Activated naive CD8-positive, alpha-beta T cell treated with anti-CD3 and anti-CD28 coated beads for 36 hours (primary cell): ENCODE measurements around the gene PCSK4. TPM values are rescaled to one million over a fixed set of nuclear protein-coding genes. Genes with fewer than 3 reads are reported as not detected.
"Not testable (repeated sequence)": the region's sequence is repeated elsewhere in the genome, so short reads cannot be mapped to it uniquely, and the experiment has no call there.

ENCODE experiments used
- DNase-seq: peaks from one replicate; pipeline ENCODE4 v3.0.0; 2021
- H3K27ac Mint-ChIP-seq: one replicate; pipeline ENCODE4 v1.8.0; 2022; ENCODE audit warnings: mild to moderate bottlenecking, moderate library complexity, mixed read lengths
- H3K27me3 Mint-ChIP-seq: one replicate; pipeline ENCODE4 v1.8.0; 2022; ENCODE audit warnings: mild to moderate bottlenecking, mixed read lengths
- H3K36me3 Mint-ChIP-seq: one replicate; pipeline ENCODE4 v1.8.0; 2021; ENCODE audit warnings: mild to moderate bottlenecking, mixed read lengths
- H3K4me1 Mint-ChIP-seq: one replicate; pipeline ENCODE4 v1.8.0; 2021; ENCODE audit warnings: mixed read lengths
- H3K4me3 Mint-ChIP-seq: one replicate; pipeline ENCODE4 v1.8.0; 2022; ENCODE audit warnings: mild to moderate bottlenecking, moderate library complexity, mixed read lengths
- H3K9me3 Mint-ChIP-seq: one replicate; pipeline ENCODE4 v1.8.0; 2022; ENCODE audit warnings: mixed read lengths
- total RNA-seq, 2 experiments: library from RNA; stranded (reverse); gene quantifications; one replicate each; pipeline ENCODE4 v1.2.3, GENCODE V29; 2021

Gene PCSK4
- total RNA-seq, 2 experiments from 2014 or later: 1.5 to 1.7 TPM

DNA sequence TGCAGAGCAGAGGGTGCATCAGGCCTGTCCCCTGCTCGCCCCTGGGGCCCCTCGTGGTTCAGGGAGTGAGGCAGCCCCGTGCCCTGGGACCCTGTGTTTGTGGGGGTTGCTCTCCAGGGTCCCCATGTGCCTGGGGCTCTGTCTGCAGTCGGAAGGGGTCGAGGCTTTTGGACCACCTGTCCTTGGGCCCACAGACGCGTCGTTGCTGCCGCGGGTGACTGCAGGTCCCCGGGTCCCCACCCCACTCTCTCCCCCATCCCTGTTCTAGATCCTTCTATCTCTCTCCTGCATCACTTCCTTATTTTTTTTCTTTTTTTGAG, 1.9 kb downstream of the PCSK4 start:
- no peak overlapping the region for H3K27ac Mint-ChIP-seq
- no peaks in the 10 kb centered on the region for H3K9me3 Mint-ChIP-seq
- no peaks in the 10 kb centered on the region for H3K36me3 Mint-ChIP-seq
- H3K27me3 Mint-ChIP-seq: peaks cover 4% of the 10 kb centered on the region
- DNase-seq: no peak
- H3K4me3 Mint-ChIP-seq: no peak overlapping the region
- H3K4me1 Mint-ChIP-seq: peaks cover 9% of the 10 kb centered on the region

DNA sequence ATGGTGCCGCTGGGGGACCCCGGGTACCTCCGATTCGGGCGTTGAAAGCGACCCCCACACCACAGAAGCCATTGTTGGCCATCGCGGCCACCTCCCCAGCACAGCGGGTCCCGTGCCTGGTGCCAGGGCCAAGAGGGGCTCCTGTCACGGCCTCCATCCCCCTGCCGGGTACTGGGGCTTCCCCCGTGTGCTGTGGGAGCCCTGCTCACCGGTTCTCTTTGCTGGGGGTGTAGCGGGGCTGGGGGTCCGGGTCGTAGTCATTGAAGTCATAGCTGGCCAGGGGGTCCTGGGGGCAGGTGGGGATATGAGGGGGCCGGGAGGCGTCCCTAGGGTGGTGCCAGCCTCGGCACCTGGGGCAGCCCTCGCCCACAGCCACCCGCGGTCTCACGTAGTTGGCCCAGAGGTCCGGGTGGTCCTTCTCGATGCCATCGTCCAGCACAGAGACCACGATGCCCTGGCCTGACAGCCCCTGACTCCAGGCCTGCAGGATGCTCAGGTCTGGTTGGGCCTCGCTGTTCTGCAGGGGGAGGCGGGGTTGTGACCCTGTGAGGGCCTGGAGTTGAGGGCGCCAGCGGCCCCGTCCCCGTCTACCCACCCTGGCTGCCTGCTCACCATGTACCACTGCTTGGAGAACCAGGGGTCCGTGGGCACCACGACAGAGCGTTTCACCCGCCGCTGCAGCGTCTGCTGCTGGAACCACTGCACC, 2.4 kb downstream of the PCSK4 start:
- Mint-ChIP-seq H3K9me3 (no peaks in the 10 kb centered on the region), H3K27ac (no peak overlapping the region), H3K36me3 (no peaks in the 10 kb centered on the region), H3K4me3 (no peak overlapping the region), H3K4me1 (peaks cover 9% of the 10 kb centered on the region), H3K27me3 (peaks cover 4% of the 10 kb centered on the region)
- DNase-seq: no peak

DNA sequence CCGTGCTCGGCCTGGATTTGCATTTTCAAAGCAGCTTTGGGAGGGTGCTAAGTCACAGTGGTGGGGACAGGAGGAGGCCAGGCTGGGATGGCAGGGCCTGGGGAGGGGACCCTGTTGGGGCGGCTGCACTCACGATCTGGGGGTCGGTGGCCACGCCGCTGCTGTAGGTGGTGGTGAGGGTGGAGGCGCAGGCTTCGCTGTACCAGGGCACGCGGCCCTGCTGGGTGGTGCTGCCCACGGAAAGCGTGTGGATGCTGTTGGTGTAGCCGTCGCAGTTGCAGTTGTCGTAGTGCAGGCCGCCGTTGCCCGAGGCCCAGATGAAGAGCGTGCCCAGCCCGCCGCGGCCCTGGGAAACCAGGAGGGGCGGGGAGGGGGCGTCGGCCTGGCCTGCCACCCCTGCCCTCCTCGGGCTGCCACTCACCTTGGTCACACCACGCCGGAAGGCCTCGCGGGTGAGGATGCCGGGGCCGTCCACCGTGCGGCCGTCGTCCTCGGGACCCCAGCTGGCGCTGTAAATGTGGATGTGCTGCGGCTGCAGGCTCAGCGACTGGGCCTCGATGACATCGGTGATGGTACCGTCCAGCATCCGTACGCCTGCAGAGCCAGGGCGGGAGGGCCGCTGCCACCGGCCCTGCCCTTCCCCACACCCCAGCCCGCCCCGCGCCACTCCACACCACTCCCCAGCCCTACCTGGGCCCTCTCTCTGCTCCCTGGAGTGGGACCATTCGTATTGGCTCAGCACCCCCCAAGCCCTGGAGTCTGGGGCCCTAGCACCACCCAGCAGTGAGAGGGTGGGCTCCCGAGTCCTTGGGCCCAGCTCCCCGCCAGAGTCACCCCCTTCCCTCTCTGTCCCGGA, 3.2 kb downstream of the PCSK4 start:
- Mint-ChIP-seq H3K4me1 (peaks cover 8% of the 10 kb centered on the region), H3K9me3 (no peaks in the 10 kb centered on the region), H3K27ac (no peak overlapping the region), H3K27me3 (peaks cover 4% of the 10 kb centered on the region), H3K4me3 (no peak overlapping the region), H3K36me3 (no peaks in the 10 kb centered on the region)
- no peak for DNase-seq

DNA sequence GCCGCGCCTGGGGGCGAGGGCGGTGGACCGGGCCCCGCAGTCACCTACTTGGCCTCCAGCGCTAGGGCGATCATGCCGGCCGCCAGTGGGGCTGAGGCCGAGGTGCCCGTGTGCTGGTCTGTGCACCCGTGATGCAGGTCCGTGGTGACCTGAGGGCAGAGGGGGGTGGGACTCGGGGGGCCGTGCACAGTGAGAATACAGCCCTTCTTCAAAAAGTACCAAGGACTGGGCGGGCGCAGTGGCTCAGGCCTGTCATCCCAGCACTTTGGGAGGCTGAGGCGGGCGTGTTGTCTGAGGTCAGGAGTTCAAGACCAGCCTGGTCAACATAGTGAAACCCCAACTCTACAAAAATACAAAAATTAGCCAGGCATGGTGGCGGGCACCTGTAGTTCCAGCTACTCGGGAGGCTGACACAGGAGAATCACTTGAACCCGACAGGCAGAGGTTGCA, 6.1 kb downstream of the PCSK4 start:
- DNase-seq: no peak
- Mint-ChIP-seq H3K4me1 (peaks cover 5% of the 10 kb centered on the region), H3K27me3 (no peaks in the 10 kb centered on the region), H3K9me3 (no peaks in the 10 kb centered on the region), H3K4me3 (no peak overlapping the region), H3K36me3 (peaks cover under 1% of the 10 kb centered on the region), H3K27ac (no peak overlapping the region)

DNA sequence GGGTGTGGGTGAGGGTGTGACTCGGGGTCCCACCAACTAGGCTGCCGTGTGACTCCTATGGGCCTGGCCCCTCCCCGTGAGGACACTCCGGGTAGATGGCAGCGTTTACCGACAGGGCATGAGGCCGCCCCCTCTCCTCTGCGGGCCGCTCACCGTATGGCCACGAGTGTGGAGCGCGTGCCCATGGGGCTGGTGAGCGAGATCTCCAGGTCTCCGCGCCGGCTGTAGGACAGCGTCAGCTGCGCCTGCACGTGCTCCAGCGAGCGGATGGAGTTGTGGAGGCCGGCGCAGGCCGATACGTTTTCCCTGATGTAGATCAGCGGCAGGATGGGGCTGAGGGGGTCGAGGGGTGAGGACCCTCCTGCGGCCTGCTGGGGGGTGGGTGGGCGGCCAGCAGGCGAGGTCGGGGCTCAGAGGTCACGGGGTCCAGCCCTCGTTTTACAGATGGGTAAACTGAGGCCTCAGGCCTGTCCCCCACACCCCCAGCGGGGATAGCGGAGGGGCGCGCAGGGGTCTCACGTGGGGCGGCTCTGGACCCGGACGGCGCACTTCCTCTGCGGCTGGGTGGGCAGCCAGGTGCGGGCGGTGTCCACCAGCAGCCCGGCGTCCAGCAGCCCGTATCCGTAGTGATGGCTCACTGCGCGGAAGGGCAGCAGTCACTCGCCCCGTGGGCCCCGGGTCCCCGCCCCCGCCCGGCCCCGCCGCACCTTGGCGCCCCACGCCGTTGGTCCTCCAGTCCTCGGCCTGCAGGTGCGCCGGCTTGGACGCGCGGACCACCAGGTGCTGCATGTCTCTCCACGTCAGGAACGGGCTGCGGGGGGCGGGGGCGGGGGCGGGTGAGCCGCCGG, 6.8 kb downstream of the PCSK4 start:
- Mint-ChIP-seq H3K9me3 (no peaks in the 10 kb centered on the region), H3K27me3 (no peaks in the 10 kb centered on the region), H3K4me3 (no peak overlapping the region), H3K36me3 (peaks cover 2% of the 10 kb centered on the region), H3K27ac (no peak overlapping the region), H3K4me1 (peaks cover 7% of the 10 kb centered on the region)
- no peak for DNase-seq

DNA sequence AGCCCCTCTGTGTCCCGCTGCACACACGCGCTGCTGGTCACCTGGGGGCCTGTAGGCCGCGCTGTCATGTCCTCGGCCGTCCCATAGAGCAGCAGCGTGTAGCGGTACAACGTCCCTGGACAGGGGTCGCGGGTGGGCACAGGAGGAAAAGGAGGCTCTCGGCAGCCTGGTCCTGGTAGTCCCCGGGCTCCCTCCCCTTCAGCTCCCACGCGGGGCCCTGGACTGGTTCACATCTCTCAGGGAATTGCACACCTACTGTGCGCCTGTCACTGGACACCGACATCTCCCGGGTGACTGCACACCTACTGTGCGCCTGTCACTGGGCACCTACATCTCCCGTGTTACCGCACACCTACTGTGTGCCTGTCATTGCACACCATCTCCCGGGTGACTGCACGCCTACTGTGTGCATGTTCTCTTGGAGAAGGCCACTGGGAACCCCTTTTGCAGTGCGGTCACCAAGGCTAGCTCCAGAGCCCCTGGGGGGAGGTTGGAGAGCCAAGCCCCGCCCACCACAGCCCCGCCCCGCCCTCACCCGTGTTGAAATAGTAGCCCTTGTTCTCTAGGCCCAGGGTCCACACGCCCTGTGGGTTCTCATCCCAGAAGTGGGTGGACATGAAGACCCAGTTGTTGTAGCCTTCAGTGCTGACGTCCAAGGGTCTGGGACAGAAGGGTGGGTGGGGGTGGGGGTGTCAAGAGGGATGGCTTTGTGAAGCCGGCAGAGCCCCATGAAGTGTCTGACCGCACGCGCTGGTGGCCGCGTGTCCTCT, 7.6 kb downstream of the PCSK4 start:
- Mint-ChIP-seq H3K4me3 (no peak overlapping the region), H3K27ac (no peak overlapping the region), H3K4me1 (peaks cover 9% of the 10 kb centered on the region), H3K27me3 (no peaks in the 10 kb centered on the region), H3K36me3 (peaks cover 2% of the 10 kb centered on the region), H3K9me3 (no peaks in the 10 kb centered on the region)
- no peak for DNase-seq

DNA sequence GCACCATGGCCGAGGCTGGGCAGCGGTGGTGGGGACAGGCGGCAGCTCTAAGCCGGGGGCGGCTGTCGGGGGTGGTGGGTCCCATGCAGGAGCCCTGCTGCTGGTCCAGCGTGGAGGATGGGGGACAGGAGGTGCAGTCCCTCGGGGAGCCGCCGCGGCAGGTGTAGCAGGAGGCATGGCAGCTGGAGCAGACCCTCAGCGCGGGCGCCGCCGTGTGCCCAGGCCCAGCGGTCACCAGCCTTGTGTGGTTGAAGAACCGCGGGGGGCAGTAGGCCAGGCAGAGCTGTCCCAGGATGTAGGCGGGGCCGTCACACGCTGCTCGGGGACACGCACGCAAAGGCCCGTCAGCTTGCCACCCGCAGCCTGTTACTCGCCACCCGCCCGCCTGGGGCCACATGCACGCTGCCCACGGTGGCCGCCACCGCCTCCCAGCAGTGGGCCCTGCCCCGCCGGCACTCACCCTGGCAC, 8.2 kb downstream of the PCSK4 start:
- DNase-seq: no peak
- Mint-ChIP-seq H3K27ac (no peak overlapping the region), H3K4me1 (peaks cover 13% of the 10 kb centered on the region), H3K36me3 (peaks cover 6% of the 10 kb centered on the region), H3K4me3 (no peak overlapping the region), H3K9me3 (no peaks in the 10 kb centered on the region), H3K27me3 (no peaks in the 10 kb centered on the region)

DNA sequence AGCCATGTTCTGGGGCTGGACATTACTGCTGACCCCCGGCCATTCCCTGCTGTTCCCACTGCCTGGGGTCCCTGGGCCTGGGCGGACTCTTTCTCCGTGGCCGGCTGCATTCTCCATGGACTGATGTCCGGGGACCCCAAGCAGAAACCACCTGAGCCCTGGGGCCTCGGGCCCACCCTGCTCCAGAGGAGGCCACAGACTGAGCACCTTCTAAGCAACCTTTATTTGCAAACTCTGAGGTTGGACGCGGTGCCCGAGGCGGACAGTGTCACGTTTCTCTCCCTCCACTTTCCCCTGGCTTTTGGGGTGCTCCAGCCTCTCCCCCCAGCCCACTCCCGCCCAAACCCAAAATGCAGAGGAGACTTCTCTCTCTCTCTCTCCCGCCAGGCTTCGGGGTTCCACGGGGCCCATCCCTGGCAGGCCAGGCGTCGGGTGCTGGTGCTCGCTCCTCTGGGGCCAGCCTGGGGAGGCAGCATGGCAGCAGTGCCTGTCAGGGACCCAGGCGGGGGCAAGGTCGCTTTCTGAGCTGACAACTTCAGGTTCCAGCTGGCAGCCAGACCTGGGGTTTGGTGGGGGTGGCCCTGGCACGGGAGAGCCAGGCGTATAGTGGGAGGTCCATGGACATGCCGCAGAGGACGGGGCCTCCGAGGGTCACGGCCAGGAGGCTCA, 8.8 kb downstream of the PCSK4 start:
- Mint-ChIP-seq H3K4me1 (peaks cover 16% of the 10 kb centered on the region), H3K27me3 (no peaks in the 10 kb centered on the region), H3K27ac (no peak overlapping the region), H3K4me3 (no peak overlapping the region), H3K36me3 (peaks cover 9% of the 10 kb centered on the region), H3K9me3 (no peaks in the 10 kb centered on the region)
- DNase-seq: no peak

DNA sequence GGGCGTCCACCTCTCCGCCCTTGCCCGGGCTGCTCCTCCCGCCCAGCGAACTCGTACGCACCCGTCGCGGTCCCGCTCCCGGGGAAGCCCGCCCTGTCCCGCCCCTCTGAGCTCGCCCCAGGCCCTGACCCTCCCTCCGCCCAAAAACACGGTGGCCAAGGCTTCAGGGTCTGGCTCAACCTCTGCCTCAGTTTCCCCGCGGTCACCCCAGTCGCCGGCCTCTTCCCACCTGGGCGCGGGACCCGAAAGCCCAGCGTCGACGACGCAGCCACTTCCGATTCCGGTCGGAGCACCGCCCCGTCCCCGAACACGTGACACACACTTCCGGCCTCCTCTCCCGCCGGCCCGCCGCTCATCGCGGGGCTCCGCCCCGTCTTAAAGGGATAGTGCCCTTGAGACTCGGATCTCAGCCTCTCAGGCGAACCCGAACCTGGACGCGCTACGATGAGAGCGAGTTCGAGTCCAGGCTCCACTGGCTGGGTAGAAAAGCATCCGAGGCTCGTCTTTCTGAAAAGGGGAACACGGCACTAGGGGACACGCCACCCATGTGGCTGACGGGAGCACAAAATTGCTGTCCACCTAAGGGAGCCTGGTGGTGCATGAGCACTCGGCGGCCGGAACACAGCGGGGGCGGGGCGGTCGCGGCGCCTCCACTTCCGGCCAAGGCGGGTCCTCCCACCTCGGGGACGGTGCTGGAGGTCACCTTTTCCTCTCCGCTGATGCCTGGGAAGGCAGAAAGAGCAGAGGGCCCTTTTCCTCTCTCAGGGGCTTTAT, 11.0 kb downstream of the PCSK4 start, which contains the start of gene C19orf25:
Gene C19orf25 (minus strand): TSS at position 282 of the 774 bp plus-strand sequence. CDS start 312 bp downstream, outside the sequence.
- peak within 1 kb of the TSS; percentile 99 for H3K4me3 Mint-ChIP-seq
- peak; percentile 94 for DNase-seq
- H3K27me3 Mint-ChIP-seq: no peaks in the 10 kb centered on the region
- no peaks in the 10 kb centered on the region for H3K9me3 Mint-ChIP-seq
- H3K36me3 Mint-ChIP-seq: peaks cover 9% of the 10 kb centered on the region
- H3K27ac Mint-ChIP-seq: peak within 1 kb of the TSS; percentile 95
- H3K4me1 Mint-ChIP-seq: peaks cover 16% of the 10 kb centered on the region

DNA sequence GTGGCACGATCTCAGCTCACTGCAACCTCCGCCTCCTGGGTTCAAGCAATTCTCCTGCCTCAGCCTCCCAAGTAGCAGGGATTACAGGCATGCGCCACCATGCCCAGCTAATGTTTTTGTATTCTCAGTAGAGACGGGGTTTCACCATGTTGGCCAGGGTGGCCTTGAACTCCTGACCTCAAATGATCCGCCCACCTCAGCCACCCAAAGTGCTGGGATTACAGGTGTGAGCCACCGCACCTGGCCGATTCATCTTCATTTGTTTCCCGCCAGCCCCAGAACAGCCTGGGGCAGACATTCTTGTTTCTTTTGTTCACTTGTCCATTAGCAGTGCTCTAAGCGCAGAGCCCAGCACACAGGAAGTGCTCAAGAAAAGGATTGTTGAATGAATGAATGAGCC, 13.1 kb downstream of the PCSK4 start:
- H3K27ac Mint-ChIP-seq, DNase-seq, H3K27me3 Mint-ChIP-seq, H3K9me3 Mint-ChIP-seq, H3K36me3 Mint-ChIP-seq: not testable (repeated sequence)
- H3K4me1 Mint-ChIP-seq: peaks cover 16% of the 10 kb centered on the region
- peak overlapping the region; percentile 54 for H3K4me3 Mint-ChIP-seq

DNA sequence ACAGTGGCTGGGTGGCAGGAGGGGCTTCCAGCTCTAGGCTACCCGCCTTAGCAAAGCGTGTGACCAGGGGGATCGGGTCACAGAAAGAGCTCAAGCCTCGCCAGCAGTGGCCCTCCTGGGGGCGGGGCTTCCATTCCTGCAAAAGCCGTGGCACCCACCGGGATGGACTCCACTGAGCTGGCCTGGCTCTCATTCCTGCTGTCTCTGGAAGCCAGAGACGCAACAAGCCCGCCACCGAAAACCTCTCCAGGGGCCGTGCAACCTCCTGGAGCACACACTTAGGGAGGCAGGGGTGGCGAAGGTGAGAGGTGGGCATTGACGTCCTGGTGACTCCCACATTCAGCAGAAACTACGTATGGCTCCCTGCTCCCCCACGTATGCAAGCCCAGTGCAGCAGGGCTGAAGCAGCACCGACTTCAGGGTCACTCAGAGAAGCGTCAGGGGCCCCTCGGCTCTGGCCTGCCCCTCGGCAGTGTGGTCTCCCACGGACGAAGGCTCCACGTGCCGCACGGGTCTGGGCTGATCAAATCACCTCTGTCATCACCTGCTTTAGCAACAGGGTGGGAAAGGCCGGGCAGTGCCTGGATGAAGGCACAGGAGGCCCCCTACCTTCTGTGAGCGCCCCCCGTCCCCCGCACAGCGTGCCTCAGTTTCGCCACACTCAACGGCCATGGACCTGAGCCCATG, 14.3 kb downstream of the PCSK4 start:
- Mint-ChIP-seq H3K27ac (no peak overlapping the region), H3K36me3 (peaks cover 9% of the 10 kb centered on the region), H3K4me1 (peaks cover 16% of the 10 kb centered on the region), H3K4me3 (no peak overlapping the region), H3K27me3 (peaks cover 9% of the 10 kb centered on the region), H3K9me3 (no peaks in the 10 kb centered on the region)
- no peak for DNase-seq

DNA sequence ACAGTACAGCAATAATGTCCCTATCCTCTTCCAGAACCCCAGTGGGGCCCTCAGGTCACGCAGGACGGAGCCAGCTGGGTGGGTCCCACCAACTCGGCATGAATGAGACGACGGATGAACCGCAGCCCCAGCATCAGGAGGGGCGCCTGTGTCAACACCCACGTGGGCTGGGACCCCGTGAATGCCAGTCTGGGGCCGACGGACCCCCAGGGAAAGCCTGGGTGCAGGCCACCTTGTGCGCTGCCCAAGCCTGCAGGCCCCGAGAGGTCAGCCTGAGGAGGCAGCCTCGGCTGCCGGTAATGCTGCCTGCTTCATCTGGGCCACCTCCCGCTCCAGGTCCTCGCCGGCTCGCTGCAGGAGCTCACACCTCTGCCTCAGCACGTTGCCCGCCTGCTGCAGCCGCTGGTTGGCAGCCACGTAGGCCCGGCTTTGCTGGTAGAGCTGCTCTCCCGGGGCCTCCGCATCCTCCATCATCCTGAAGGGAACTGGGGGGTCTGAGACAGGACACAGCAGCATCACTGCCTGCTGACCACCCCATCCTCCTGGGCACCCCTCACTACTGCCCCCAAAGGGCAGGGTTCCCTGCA, 15.3 kb downstream of the PCSK4 start:
- peaks cover 13% of the 10 kb centered on the region for H3K27me3 Mint-ChIP-seq
- DNase-seq: no peak
- no peak overlapping the region for H3K4me3 Mint-ChIP-seq
- H3K4me1 Mint-ChIP-seq: peaks cover 18% of the 10 kb centered on the region
- no peak overlapping the region for H3K27ac Mint-ChIP-seq
- no peaks in the 10 kb centered on the region for H3K9me3 Mint-ChIP-seq
- peaks cover 9% of the 10 kb centered on the region for H3K36me3 Mint-ChIP-seq
